GM04504 (cell line): ENCODE results near the gene SYT8.

Source experiments
- DNase-seq: peaks from one replicate; pipeline ENCODE4 v3.0.0-alpha.2; 2012; ENCODE audit warnings: low read depth

Gene SYT8

DNA sequence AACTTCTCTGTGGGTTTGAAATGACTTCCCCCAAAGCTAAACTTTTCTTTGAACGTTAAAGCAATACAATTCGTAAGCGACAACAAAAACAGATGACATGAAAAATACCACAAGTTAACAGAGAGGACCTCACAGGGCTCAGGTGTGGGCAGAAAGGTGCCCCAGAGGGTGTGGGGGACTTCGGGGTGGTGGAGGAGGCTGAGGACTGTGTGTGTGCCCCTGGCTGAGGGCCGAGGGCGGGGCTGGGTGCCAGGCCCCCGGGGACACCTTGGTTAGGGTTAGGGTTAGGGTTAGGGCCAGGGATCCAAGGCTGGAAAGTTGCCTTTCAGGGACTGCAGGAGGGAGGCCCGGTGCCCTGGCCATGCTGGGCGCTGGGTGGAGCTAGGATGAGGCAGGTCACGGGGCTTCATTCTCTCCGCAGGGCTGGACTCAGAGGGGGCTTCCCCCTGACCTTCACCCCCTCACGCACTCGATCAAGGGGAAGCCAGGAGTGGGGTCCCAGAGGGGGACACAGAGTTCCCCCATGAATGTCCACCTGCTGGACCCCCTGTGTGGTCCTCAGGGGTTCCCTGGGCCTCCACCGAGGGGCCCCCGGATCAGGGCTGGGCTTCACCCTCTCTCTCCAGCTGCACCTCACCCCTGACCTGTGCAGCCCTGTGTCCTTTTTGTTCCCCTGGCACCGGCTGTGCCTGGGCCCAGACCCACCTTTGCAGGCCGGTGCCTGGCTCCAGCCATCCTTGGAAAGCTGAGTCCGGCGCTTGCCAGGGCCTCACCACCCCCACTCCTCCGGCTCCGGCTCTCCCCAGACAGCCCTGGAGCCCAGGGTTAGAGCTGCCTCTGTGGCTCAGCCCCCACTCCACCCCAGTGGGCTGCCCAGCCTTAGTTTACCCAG is 11.0 kb downstream of the SYT8 start:
- DNase-seq = no peak

DNA sequence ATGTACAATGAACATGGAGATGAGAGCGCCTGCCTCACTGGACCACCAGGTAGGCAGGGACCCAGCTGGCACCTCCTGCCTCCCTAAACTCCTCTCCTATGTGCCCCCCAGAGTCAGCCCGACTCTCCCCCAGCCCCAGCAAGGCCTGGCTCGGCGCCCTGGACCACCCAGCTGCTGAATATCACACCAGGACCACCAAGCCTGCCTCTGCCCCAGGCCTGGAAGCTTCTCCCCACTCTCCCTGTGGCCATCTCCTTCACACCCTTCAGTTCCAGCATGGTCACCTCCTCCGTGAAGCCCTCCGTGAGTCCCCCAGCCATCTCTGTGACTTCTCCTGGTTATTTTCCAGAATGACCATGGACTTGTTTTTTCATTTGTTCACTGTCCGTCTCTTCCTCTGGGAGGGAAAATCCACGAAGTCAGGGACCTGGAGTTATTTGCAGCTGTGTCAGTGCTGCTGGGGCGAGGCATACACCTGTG is 11.7 kb downstream of the SYT8 start:
- DNase-seq = no peak

DNA sequence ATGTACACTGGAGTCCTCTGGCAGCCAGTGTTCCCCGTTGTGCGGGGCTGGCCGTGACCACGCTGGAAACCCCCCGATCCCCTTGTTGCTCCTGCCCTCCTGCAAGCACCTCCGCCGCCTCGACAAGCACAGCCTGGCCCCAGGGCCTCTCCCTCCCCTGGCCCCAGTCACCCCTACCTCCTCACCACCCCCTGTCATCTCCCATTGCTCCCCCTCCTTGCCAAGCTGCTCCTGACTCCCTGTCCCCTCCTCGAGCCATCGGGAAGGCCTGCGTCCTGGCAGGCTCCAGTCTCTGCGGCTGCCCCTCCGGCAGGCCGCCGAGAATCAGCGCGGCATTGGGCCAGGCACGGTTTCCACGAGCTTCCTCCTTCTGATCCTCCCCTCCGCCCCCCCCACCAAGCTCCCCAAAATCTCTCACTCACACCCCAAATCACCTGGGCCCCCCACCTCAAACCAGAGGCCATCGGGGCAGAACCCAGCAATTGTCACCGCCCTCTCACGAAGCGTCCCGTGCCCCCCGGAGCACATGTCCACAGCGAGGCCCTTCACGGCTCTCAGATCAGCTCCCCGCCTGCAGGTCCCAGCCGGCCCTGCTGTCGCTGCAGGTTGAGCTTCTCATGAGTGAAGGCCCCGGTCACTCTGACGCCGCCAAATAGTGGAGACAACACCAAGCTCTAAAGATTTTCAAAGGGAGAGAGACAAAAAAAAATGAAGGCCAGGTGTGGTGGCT is 12.4 kb downstream of the SYT8 start:
- DNase-seq = no peak

DNA sequence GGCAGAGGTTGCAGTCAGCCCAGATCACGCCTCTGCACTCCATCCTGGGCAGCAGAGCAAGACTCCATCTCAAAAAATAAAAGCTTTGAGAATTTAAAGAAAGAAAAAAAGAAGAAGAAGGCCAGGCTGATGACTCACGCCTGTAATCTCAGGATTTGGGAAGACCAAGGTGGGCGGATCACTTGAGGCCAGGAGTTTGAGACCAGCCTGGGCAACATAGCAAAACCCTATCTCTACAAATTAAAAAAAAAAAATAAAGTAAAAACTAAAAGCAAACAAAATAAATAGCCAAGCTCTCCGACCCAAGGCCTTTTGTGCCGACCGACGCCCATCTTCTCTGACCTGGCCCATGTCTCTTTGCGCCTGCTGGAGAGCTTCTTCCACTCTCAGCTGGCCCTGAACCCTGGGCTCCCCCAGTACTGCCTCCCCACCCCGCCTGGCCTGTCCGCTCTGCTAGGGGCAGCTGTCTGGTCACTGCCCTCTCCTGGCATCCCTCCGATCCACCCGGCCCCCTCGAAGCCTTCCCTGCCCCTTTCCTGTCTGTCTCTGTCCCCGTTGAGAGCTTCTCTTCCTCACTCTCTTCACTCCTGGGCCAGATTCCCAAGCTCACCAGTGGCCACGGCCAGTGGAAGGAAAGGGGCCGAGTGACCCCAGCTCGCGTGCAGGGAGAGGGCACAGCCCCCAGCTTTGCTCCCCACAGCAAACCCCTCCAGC is 13.3 kb downstream of the SYT8 start:
- no peak for DNase-seq

DNA sequence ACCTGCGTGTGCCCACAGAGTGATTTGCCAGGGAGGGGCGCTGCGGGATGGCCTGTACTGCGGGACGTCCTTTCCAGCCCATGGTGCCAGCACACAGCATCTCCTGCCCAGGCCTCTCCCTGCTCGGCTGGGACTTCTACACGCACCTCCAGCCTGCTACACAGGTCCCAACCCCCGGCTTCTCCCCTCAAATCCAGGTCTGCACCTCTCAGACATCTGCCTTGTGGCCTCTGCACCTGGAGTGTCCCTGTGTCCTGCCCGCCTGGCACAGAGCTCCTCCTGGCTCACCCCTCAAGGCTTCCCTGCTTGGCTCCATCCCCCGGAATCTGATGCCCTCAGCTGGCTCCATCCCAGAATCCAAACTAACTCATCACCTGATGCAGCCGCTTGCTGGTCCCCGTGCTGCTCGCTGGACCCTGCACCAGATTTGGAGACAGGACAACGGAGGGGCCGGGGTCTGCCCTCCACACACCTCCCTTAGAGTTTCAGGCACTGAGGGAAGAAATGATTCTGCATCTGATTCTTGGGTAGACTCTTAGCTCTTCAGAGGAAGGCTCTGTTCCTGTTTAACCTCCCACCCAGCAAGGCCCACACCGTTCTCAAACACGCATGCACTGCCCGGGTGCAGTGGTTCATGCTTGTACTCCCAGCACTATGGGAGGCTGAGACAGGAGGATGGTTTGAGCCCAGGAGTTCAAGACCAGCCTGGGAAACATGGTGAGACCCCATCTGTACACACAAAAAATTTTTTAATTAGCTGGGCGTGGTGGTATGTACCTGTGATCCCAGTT is 14.0 kb downstream of the SYT8 start:
- DNase-seq = no peak

DNA sequence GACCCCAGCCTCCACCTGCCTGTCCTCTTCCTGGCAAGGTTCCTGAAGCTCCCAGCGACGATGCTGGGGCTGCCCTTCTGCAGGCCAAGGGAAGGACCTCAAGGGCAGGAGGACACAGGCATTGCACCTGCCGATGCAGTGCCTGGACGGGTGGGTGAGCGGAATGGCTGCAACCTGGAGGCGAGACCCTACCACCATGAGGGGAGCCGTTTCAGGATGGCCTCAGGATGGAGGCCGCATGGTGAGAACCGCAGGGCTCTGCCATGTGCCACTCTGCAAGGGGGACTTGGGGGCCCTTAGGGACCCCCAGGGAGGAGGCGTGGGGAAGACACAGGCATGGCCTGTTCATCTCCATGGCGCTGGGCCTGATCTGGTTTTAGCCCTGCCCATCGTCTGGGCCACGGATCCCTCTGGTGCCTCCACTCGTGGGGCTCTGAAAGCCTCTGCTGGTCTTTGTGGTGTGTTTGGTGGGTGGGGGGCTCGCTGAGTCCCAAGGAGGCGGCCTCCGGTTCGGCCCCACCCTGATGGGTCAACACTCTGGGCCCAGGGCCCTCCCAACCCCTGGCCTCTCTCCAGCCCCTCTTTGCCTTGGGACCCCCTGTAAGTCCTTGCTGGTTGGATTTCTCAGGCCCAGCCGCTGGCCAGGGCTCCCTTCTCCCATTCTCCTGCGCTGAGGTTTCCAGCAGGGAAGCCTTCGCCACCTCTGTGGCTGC is 16.8 kb downstream of the SYT8 start:
- DNase-seq = no peak

DNA sequence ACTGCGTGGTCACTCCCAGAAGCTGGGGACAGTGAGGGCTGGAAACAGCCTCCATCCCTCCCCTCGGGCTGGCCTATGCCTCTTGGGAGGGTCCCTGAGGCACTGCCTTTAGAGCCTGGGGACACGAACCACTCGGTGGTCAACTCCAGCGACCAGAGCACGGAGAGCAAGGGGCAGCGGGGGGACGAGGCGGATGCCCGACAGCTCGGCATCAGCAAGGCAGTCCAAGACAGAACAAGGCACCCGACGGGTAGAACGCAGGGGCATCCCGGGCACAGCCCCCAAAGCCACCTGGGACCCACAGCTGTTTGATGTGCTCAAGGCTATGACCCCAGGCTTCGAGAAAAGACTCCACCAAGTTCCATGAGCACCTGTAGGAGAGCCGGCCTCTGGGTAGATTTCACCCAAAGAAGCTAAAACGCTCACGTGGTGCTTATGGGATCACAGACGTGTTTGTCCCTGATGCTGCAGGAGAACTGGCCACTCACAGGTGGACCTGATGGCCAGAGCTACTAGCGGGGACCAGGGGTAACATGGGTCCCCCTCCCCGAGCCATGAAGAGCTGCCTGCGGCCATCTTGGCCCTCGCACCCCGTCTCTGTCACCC is 17.6 kb downstream of the SYT8 start:
- no peak for DNase-seq

DNA sequence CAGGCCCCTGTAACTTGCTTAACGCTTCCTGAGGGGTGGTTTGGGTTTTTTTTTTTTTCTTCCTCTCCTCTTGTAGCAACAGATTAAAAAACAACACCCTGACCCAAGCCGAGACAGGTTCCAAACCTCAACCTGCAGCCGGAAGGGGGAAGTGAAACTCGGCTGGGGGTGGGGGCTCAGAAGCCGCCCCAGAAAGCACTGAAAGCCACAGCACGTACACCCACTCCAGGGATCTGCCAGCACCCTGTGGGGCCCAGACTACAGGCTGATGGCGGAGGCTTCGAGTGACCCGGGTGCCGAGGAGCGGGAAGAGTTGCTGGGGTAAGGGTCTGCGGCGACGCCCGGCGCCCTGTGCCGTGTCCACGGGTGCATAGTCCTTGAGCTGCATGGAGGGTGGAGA is 18.1 kb downstream of the SYT8 start, which contains the start of gene LSP1:
TSS of gene LSP1 (plus strand) at position 208 of the 400 bp plus-strand sequence. CDS start at position 269, 61 bp downstream.
- DNase-seq = no peak

DNA sequence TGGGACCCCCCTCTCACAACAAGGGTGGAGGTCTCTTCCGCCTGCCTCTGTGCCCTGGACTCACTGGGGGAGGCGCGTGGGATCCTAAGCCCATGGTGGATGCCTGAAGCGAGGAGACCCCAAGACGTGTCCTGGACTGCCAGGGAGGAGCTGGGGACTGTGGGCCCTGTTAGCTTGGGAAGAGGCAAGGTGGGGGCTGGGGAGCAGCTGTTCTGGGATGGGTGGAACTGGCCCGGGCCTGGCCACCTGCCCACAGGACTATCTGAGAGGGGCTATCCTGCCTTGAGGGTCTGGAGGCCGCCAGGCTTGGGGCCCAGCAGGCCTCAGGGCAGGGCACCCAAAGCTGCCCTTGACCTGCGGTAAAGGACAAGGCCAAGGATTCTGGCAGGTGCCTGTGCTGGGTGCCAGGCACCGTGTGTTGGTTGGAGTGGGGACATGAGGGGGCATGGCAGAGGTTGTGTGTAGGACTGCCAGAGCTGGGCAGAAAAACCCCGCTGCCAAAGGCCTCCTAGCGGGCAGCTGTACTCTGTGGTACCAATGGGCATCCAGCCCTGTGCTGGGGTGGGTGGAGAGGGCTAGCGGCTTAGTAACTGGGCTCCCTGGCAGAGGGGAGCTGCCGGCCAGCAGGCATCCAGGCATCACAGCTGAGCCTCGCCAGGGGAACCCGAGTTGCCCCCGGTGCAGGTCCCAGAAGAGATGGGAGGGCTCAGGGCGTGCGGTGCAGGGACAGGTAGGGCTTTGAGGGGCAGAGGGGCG is 18.8 kb downstream of the SYT8 start:
- no peak for DNase-seq

DNA sequence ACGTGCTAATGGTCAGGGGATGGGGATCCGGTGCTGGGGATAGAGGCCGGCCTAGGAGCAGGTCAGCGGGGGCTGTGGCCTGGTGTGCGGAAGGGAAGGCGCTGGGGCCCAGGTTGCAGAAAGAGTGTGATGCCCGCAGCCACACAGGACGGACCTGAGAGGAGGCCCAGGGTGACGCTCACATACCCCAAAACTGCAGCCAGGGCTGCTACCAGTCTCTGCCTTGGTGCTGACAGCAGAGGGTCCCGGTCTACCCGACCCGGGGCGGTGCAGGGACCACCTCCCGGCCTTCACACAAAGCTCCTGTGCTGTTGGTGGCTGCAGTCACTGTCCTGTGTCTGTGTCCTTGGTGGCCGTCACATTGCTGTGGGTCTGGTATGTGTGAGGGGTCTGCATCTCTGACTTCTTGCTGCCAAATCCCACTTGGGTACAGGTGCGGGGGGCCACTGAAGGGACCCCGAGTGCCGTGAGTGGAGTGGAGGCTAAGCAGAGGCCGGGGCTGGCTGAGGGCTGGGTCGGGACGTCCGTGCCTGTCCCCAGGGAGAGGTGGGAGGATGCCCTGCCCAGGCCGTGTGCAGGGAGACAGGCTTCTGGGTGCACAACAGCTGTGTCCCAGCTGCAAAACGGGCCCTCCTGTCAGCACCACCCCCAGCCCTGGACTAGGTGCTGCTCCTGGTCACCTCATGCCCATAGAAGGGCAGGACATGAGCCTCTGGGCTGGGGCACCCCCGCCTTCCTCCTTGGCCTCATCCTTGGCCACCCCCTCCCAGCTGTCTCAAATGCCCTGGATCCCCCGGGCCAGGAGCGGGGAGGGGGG is 19.6 kb downstream of the SYT8 start:
- no peak for DNase-seq

DNA sequence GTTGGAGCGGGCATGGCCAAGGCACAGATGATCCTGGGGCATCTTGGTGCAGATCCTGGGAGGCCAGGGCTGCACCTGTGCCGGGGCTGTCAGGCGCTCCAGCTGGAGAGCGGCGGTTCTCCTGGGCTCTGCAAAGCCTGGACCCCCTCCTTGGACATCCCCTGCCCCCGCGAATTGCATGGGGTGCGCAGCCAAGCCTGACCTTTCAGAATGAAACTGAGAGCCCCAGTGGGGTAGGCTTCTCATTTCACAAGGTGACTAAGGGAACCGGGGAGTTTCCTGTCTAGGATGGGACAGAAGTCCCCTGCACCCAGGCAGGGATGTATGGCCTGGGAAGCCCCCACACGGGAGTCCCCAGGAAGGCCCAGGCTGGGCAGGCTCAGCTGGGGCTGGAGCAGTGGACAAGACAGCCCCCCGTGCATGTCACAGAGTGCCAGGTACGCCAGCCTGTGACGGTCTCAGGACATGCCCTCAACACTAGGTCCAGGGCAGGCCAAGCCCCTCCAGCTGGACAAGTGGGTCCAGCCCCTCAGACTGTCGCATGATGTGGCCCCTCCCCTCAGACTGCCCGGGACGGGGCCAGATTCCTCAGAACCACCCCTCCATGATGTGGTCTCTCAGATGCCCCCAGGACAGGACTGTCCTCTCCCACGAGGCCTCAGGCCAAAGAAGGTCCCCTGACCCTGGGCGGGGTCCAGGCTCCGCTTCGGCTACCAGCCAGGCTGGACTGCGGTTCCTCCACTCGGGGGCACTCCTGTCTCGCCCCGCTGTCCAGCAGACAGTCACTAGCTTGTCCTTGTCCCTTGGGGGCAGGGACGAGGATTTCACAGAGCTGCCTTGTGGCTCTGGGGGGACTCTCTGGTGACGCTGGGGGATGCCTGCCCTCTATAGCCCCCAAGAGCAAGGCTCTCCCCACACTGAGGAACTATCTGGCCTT is 20.4 kb downstream of the SYT8 start:
- no peak for DNase-seq

DNA sequence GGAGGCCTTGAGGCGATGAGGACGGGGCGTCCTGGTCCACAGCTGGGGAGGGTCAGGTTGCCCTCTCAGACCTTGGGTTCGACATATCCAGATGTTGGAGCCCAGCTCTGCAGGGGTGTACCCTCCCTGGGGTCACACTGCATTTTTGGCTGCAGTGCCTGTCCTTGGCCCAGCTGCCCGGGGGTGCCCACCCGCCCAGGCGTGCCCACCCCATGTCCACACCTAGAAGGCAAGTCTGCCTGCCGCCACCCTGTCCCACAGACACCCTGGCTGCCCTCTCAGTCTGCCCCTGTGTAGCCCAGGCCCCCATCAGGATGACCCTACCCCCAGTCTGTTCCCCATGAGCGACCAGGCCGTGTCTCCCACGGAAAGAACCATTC is 21.1 kb downstream of the SYT8 start:
- DNase-seq = no peak

DNA sequence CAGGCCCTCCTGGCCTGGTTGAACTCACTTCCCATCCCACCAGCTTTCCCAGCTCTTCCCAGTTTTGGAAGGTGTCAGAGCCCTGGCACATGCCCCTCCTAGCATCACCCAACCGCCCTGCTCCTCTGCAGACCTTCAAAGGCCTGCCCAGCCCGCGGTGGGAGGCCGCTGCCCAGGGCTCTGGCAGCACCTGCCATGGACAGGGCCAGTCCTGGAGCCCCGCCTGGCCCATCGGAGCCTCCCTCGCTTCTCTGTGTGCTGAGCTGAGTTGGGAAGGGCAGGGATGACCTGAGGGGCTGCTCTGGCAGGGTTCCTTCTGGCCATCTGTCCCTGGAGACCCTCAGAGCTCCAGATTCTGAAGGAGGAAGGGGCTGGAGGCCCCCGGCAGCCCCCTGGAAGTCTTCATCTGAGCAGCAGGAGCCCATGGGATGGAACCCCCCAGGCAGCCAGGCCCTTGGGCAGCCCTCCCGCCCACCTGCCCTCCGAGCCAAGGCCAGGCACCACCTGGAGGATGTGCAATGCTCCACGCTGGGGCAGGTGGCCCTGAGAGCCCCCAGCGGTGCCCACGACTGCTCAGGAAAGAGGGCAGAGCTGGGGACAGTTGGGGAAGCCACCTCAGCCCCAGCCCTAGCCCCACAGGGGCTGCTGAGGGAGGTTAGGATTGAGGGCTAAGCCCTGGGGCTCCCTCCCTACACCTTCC is 21.7 kb downstream of the SYT8 start:
- no peak for DNase-seq

DNA sequence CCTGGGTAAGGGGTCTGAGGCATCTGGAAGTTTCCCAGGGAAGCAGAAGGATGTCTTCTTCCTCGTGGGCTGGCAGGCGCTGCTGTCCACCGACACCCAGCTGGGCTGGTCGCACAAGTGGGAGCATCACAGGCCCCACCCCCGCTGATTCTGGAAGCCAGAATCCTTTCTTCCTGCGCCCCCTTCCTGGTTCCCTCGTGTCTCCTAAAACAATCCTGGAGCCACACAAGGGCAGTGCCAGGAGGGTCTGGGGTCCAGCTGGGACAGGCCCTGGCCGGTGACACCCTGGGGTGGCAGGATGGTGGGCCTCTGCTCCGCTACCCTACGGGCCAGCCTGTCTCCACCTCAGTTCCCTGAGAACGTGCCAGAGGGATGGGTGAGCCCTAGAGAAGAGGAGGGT is 22.3 kb downstream of the SYT8 start:
- DNase-seq = no peak

DNA sequence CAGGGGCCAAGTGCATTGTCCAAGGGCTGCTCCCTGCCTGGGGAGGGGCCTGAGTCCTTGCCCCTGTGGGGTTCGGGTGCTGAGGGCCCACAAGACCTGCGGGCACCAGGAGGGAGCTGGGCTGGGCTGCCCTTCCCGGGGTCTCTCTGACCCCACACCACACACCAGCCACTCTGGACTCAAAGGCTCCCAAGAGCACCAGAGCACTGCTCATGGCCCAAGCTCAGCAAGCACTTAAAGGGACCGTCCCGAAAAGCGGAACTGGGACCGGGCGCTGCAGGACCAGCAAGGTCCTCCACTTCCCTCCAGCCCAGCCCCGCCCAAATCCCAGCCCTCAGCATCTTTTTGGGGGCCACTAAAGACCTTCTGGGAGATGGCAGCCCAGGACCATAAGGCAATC is 23.4 kb downstream of the SYT8 start:
- DNase-seq = no peak

DNA sequence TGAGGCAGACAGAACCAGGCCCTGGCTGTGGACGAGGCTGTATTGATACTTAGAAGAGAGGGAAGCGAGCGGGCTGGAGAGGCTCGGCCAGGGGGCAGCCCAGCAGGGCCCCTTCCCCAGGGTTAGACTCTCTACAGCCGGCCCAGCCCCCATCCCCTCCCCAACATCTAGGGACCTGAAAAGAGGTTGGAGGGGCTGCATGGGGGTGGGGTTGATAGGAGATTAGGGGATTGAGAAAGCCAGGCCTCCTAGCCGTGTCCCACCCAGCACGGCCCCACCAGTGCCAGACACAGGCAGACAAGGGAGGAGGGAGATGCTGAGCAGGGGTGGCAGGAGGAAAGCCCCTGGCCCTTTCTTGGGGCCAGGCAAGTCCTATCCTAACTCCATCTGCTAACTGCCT is 23.8 kb downstream of the SYT8 start:
- no peak for DNase-seq

DNA sequence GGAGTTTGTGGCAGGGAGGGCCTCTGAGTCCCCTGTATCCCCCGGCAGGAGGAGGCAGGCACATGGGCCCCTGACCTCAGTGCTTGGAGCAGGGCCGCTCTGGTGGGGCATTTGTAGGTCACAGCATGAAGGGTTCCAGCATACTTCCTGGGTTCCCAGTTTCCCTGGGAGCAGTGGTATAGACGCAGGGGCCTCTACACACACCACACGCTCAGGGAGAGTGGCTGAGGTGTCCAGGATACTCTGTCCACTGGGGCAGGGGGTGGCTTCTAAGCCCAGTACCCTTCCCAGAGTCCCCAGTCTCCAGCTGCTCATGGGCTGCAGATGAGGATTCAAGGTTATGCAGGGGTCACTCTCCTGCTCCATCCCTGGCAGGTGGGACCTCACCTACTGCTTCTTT is 24.2 kb downstream of the SYT8 start:
- DNase-seq = no peak
